ENCODE data around the gene LEFTY2. TPM values are rescaled to one million over a fixed set of nuclear protein-coding genes. Genes with fewer than 3 reads are reported as not detected.
A peak's percentile ranks its signal among the peaks of the same experiment; 100 is the strongest.
"Not testable (repeated sequence)": the region's sequence is repeated elsewhere in the genome, so short reads cannot be mapped to it uniquely, and the experiment has no call there.

Gene LEFTY2
- total RNA-seq, 2 experiments from 2014 or later: 0.10 TPM; not detected in 1

DNA sequence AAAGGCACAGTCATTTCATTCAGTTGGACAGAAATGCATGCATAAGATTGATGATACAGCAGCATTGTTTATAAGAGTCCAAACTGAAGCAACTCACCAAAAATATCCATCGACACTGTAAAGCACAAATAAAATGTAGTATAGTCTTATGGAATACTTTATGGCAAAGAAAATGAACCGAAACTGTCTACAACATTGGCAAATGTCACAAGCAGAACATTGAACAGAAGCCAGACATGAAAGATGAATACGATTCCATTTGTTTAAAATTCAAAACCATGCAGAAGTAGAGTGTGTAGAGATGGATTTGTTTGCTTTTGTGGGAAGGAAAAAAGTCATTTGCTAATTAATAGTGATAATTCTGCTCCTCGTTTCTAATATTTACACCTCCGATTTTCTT lies 44.5 kb downstream of the LEFTY2 start:
- peak overlapping the region; percentile 54 for H3K4me3 Mint-ChIP-seq
- H3K36me3 Mint-ChIP-seq (ENCODE audit: low read depth): no peaks in the 10 kb centered on the region
- intact Hi-C loops (cut with micrococcal nuclease): loop anchor here (5.0 kb wide), 2 partner anchors 49 to 1274 kb away; no protein-coding TSS in a partner anchor
- CTCF ChIA-PET: interaction anchor here (1.3 to 4.8 kb wide), 6 partner anchors 13 to 119 kb away, joined by 4 to 22 read pairs (median 5); partner anchors contain the start of genes SRP9 and TMEM63A
- H3K4me1 Mint-ChIP-seq (ENCODE audit: low read depth): peaks cover 41% of the 10 kb centered on the region
- H3K9me3 Mint-ChIP-seq: no peaks in the 10 kb centered on the region
- peak overlapping the region; percentile 92 for H3K27ac Mint-ChIP-seq
- no peaks in the 10 kb centered on the region for H3K27me3 Mint-ChIP-seq (ENCODE audit: low read depth)
- no peak for DNase-seq

DNA sequence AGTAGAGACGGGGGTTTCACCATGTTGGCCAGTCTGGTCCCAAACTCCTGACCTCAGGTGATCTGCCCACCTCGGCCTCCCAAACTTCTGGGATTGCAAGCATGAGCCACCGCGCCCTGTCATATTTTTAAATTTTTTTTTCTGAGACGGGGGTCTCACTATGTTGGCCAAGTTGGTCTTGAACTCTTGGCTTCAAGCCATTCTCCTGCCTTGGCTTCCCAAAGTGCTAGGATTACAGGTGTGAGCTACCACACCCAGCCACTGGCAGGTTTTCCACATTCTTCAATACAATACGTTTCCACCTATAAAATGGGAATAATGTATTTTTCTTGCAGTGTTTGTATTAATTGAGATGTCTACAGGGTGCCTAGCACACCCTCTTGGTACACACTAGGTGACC lies 48.7 kb downstream of the LEFTY2 start:
- H3K4me1 Mint-ChIP-seq (ENCODE audit: low read depth): peaks cover 23% of the 10 kb centered on the region
- no peak for DNase-seq
- H3K36me3 Mint-ChIP-seq (ENCODE audit: low read depth): no peaks in the 10 kb centered on the region
- no peak overlapping the region for H3K4me3 Mint-ChIP-seq
- intact Hi-C loops (cut with micrococcal nuclease): no loop called here
- H3K9me3 Mint-ChIP-seq: no peaks in the 10 kb centered on the region
- no peak overlapping the region for H3K27ac Mint-ChIP-seq
- no peaks in the 10 kb centered on the region for H3K27me3 Mint-ChIP-seq (ENCODE audit: low read depth)
- CTCF ChIA-PET: interaction anchor here (0.6 to 1.2 kb wide), 2 partner anchors 9 to 73 kb away, joined by 3 to 6 read pairs; no protein-coding TSS in a partner anchor

DNA sequence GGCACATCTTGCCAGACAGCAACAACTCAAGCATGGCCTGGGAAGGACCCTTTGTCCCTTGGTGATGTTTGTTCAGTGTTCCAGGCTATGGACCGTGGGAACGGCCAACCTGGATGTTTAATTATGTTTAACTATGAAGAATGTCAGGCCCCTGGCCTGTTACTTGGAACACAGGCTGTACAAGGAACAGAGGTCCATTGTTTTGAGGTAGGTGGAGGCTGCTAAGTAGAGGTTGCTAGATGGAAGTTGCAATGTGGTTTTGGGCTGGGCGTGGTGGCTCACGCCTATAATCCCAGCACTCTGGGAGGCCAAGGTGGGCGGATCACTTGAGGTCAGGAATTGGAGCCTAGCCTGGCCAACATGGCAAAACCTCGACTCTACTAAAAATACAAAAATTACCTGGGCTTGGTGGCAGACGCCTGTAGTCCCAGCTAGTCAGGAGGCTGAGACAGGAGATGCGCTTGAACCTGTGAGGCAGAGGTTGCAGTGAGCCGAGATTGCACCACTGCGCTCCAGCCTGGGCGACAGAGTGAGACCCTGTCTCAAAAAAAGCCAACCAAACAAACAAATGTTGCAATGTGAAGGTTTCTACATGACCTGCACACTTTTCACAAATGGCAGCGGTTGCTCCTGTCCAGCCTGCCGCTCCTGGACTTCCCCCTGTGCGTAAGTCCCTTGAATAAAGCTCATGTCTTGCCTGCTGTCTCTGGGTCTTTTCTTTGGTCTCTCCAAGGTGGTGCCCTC lies 49.6 kb downstream of the LEFTY2 start:
- H3K9me3 Mint-ChIP-seq: no peaks in the 10 kb centered on the region
- peaks cover 14% of the 10 kb centered on the region for H3K4me1 Mint-ChIP-seq (ENCODE audit: low read depth)
- H3K27me3 Mint-ChIP-seq (ENCODE audit: low read depth): no peaks in the 10 kb centered on the region
- CTCF ChIA-PET: interaction anchor here (1.2 kb wide), 1 partner anchor 8 kb away, joined by 3 read pairs; no protein-coding TSS in a partner anchor
- H3K4me3 Mint-ChIP-seq: no peak overlapping the region
- H3K27ac Mint-ChIP-seq: no peak overlapping the region
- DNase-seq: no peak
- intact Hi-C loops (cut with micrococcal nuclease): no loop called here
- H3K36me3 Mint-ChIP-seq (ENCODE audit: low read depth): no peaks in the 10 kb centered on the region

DNA sequence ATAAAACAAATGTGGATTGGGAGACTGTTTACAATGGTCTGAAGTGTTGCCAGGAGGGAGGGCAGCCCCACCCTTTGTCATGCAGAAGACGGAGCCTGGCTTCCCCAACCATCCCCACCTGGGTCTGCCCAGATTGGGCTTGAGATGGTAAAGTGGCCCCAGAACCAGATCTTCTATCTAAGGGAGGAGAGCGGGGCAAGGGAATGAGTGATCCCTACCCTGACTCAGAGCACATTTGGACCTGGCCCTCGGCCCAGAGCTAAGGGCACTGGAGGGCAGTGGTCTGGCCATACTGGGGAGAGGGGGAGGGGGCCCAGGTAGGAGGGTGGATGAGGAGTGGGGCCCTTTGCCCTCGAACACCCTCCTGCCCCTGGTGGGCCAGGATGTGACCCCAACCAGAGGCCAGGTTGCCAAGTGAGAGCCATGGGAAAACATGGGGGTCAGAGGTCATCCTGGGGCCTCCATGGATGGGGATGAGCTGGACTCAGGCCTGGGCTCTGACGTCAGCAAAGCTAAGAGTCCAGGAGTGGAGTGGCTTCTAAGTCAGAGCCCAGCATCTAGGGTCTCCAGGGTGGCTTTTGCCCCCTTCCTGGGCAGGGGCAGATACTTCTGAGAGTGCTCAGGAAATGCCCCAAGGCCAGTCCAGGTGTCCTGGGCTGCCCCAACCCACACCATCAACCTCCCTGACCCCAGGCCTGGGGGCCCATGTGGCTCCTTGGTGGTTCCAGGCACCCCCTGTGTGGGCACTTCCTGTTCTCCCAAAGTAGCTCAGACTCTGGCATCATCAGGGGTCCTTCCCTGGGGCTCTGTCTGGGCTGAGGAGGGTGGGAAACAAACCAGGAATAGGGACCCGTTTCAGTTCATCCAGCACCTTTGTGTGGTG lies 50.4 kb downstream of the LEFTY2 start:
- no peaks in the 10 kb centered on the region for H3K36me3 Mint-ChIP-seq (ENCODE audit: low read depth)
- no peaks in the 10 kb centered on the region for H3K9me3 Mint-ChIP-seq
- peaks cover 8% of the 10 kb centered on the region for H3K4me1 Mint-ChIP-seq (ENCODE audit: low read depth)
- no peak overlapping the region for H3K4me3 Mint-ChIP-seq
- no peak overlapping the region for H3K27ac Mint-ChIP-seq
- H3K27me3 Mint-ChIP-seq (ENCODE audit: low read depth): no peaks in the 10 kb centered on the region
- CTCF ChIA-PET: interaction anchor here (1.2 kb wide), 1 partner anchor 12 kb away, joined by 4 read pairs; no protein-coding TSS in a partner anchor
- no peak for DNase-seq
- intact Hi-C loops (cut with micrococcal nuclease): no loop called here

DNA sequence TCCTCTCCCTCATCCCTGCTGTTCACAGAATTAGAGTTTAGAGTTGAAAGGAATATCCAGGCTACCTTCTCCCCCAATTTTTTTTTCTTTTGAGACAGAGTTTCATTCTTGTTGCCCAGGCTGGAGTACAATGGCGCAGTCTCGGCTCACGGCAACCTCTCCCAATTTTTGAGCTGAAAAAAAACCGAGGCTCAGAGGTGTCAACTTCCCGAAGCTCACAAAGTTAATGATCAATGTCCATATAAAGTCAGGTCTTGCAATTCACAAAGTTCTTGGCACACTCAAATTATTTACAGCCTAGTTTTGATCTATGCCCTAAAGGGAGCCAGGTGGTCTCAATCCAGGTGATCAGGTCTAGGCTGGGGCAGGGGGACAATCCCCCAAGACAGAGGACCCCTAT lies 51.3 kb downstream of the LEFTY2 start:
- intact Hi-C loops (cut with micrococcal nuclease): no loop called here
- Mint-ChIP-seq H3K4me1 (ENCODE audit: low read depth) (peaks cover 8% of the 10 kb centered on the region), H3K9me3 (no peaks in the 10 kb centered on the region), H3K4me3 (no peak overlapping the region), H3K36me3 (ENCODE audit: low read depth) (no peaks in the 10 kb centered on the region), H3K27ac (no peak overlapping the region), H3K27me3 (ENCODE audit: low read depth) (no peaks in the 10 kb centered on the region)
- DNase-seq: no peak
- CTCF ChIA-PET: interaction anchor here (0.7 to 1.2 kb wide), 3 partner anchors 12 to 415 kb away, joined by 3 to 4 read pairs (median 4); no protein-coding TSS in a partner anchor

DNA sequence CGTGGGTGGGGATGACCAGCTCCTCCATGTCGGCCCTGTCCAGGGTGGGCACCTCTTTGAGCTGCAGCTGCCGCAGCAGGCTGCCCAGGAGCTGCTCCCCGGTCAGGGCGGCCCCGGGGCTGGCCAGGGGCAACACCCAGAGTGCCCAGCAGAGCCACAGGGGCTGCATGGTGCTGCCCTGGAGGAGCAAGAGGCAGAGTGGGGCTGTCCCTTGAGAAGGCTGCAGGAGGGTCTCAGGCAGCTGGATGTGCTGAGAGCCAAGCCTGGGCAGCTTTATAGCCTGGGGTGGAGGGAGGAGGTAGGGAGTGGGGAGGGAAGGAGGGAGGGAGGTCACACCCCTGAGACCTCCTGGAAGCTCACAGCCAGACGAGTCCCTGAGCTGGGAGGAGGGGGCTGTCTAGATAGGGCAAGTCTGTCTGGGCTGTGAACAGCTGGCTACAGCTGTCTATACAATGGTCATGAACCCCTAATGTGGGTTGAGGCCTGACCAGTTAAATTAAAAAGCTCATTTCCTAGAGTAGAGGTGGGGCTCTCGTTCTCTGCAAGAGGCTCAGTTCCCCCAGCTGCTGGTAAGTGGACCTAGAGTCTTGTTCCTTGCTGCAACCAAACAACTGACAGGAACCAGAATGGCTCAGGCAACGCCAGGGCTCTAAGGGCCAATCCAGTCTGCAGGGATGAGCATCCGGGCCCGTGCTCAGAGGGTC lies 52.0 kb downstream of the LEFTY2 start, which contains the start of gene LEFTY1:
Gene LEFTY1, minus strand, starts transcription at position 249 of the 704 bp plus-strand sequence. Its CDS starts 80 bp downstream, at position 169.
- intact Hi-C loops (cut with micrococcal nuclease): no loop called here
- no peak within 1 kb of the TSS for H3K27ac Mint-ChIP-seq
- CTCF ChIA-PET: interaction anchor here (0.7 to 1.2 kb wide), 3 partner anchors 11 to 415 kb away, joined by 3 to 4 read pairs (median 4); no protein-coding TSS in a partner anchor

DNA sequence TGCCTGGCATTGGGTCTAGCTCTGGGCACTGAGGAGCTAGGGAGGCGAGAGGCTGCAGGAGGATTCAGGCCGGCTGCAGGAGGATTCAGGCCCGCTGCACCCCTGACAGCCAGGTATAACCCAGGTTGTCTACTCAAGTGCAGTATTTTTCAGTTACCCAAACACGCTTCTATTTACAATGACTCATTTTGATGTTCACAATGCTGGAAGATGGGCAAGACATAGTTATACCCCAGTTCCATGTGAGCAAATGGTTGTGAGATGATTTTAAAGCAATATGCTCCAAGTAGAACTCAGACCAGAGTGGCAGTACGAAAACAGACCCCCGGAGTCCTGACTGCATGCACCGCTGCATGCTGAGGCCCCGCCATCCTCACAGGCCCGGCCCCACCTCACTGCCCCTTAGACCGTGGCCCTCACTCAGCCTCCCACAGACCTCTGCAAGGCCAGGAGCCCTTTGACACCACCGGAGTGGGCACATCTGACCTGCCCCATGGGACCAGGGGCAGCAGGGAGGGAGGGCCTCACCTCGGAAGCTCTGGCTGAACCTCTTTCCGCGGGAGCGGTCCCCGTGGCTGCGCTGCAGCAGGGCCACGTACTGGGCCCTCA lies 52.6 kb downstream of the LEFTY2 start:
- no peak overlapping the region for H3K27ac Mint-ChIP-seq
- no peaks in the 10 kb centered on the region for H3K36me3 Mint-ChIP-seq (ENCODE audit: low read depth)
- H3K9me3 Mint-ChIP-seq: no peaks in the 10 kb centered on the region
- no peak overlapping the region for H3K4me3 Mint-ChIP-seq
- no peak for DNase-seq
- intact Hi-C loops (cut with micrococcal nuclease): no loop called here
- no peaks in the 10 kb centered on the region for H3K27me3 Mint-ChIP-seq (ENCODE audit: low read depth)
- peaks cover 13% of the 10 kb centered on the region for H3K4me1 Mint-ChIP-seq (ENCODE audit: low read depth)
- CTCF ChIA-PET: no interaction called here

More for the DNA sequence above, 52.0 kb downstream of the LEFTY2 start, which contains the start of gene LEFTY1:
- DNase-seq: no peak
- H3K9me3 Mint-ChIP-seq: no peaks in the 10 kb centered on the region
- H3K36me3 Mint-ChIP-seq (ENCODE audit: low read depth): no peaks in the 10 kb centered on the region
- H3K27me3 Mint-ChIP-seq (ENCODE audit: low read depth): no peaks in the 10 kb centered on the region
- no peak within 1 kb of the TSS for H3K4me3 Mint-ChIP-seq
- peaks cover 8% of the 10 kb centered on the region for H3K4me1 Mint-ChIP-seq (ENCODE audit: low read depth)

DNA sequence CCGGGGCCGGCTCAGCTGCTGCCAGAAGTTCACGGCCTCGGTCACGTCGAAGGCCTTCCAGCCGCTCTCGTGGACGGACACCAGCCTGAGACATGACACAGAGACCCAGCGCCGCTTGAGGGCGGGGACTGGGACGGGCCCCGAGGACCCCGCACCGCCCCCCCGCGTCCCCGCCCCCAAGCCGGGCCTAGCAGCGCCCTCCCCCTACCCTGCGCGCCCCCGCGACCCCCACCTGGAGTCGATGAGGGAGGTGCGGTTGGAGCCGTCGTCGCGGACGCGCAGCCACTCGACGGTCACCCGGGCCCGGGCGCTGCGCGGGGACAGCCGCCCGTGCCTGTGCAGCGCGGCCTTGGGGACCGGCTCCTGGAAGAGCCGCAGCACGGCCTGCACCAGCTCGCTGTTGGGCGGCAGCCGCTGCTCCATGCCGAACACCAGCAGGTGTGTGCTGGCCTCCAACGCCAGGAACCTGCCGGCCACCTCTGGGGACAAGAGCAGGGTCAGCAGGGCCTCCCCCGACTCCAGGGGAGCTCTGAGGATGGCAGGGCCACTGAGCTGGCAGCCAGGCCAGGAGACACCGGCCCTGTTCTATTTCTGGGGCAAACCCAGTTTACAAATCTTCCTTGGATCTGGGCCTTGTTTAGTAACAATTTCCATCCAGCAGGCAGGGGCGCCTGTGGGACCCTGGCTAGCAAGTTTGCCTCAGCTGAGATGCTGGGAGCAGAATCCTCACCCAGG lies 53.3 kb downstream of the LEFTY2 start:
- H3K27me3 Mint-ChIP-seq (ENCODE audit: low read depth); DNase-seq; H3K27ac Mint-ChIP-seq; H3K36me3 Mint-ChIP-seq (ENCODE audit: low read depth); intact Hi-C loops (cut with micrococcal nuclease); H3K4me3 Mint-ChIP-seq; H3K9me3 Mint-ChIP-seq: not testable (repeated sequence)
- CTCF ChIA-PET: interaction anchor here (1.0 to 1.5 kb wide), 2 partner anchors 23 to 110 kb away, joined by 3 to 5 read pairs; partner anchors contain the start of gene SRP9
- H3K4me1 Mint-ChIP-seq (ENCODE audit: low read depth): peaks cover 16% of the 10 kb centered on the region

DNA sequence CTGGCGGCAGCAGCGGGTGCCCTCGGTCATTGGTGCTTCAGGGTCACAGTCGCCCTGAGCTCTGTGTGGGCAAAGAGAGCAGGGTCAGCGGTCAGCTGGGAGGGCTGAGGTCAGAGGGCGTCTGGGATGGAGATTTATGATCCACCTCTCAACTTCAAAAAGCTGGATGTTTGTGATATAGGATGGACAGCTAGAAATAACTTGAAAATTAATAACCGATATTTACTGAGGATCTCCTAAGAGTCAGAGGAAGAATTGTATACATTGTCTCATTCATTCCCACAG lies 54.0 kb downstream of the LEFTY2 start:
- Mint-ChIP-seq H3K27ac (no peak overlapping the region), H3K9me3 (no peaks in the 10 kb centered on the region), H3K27me3 (ENCODE audit: low read depth) (no peaks in the 10 kb centered on the region), H3K36me3 (ENCODE audit: low read depth) (peaks cover 2% of the 10 kb centered on the region), H3K4me3 (no peak overlapping the region), H3K4me1 (ENCODE audit: low read depth) (peaks cover 16% of the 10 kb centered on the region)
- intact Hi-C loops (cut with micrococcal nuclease): no loop called here
- CTCF ChIA-PET: interaction anchor here (1.0 to 1.5 kb wide), 2 partner anchors 24 to 109 kb away, joined by 3 to 5 read pairs; partner anchors contain the start of gene SRP9
- DNase-seq: no peak
